IMR-90 (cell line): ENCODE measurements around the gene TRIAP1. TPM values are rescaled to one million over a fixed set of nuclear protein-coding genes. Genes with fewer than 3 reads are reported as not detected.

Source experiments
- ATAC-seq: fragments of 200-7000 bp; cut with Tn5 transposase; 2 replicates; pipeline ENCODE4 v1.9.1; 2020; ENCODE audit warnings: low read depth, mild to moderate bottlenecking, moderate library complexity
- BruUV-seq: library from RNA; stranded (reverse); fragments of 400-500 nt; replicated peaks from 2 replicates; lab custom pipeline; 2021; lab: Mats Ljungman, UMichigan
- CTCF ChIA-PET: fragments of 300-600 bp; formaldehyde crosslinking; extraction: SDS; loops from one replicate; lab custom pipeline; 2021; ENCODE audit warnings: antibody characterized with exemption; lab: Yijun Ruan, JAX
- POLR2A ChIA-PET: fragments of 300-600 bp; sonication (Branson Sonifier 250); formaldehyde crosslinking; loops from one replicate; lab custom pipeline; 2022; ENCODE audit warnings: antibody characterized with exemption; ENCODE audit not compliant: unreplicated experiment; lab: Charles Lee
- DNase-seq: peaks from one replicate; pipeline ENCODE4 v3.0.0; 2013
- H2AFZ ChIP-seq: replicated peaks from 2 replicates; pipeline ENCODE3; 2013; ENCODE audit warnings: low read length, mild to moderate bottlenecking; ENCODE audit not compliant: poor library complexity
- H2AK5ac ChIP-seq: 2 replicates; pipeline ENCODE4 v1.6.1; 2013; ENCODE audit warnings: low read depth, low read length, inconsistent platforms
- H2AK9ac ChIP-seq: replicated peaks from 2 replicates; pipeline ENCODE3; 2013; ENCODE audit warnings: mild to moderate bottlenecking, low read depth, low read length, moderate library complexity; ENCODE audit not compliant: poor library complexity
- H2BK120ac ChIP-seq: 2 replicates; pipeline ENCODE4 v1.6.1; 2013; ENCODE audit warnings: low read depth, low read length, inconsistent platforms
- H2BK15ac ChIP-seq: 3 replicates; pipeline ENCODE4 v1.6.1; 2013; ENCODE audit warnings: low read depth, low read length, inconsistent platforms
- H2BK20ac ChIP-seq: 2 replicates; pipeline ENCODE4 v1.6.1; 2013; ENCODE audit warnings: low read depth, mild to moderate bottlenecking, inconsistent platforms, low read length, moderate library complexity
- H2BK5ac ChIP-seq: 2 replicates; pipeline ENCODE4 v1.6.1; 2013; ENCODE audit warnings: mild to moderate bottlenecking, low read depth, low read length, inconsistent platforms; ENCODE audit not compliant: poor library complexity, severe bottlenecking
- H3K14ac ChIP-seq: replicated peaks from 2 replicates; pipeline ENCODE4 v1.6.1; 2013; ENCODE audit warnings: low read depth, low read length, inconsistent platforms
- H3K18ac ChIP-seq: 2 replicates; pipeline ENCODE4 v1.6.1; 2013; ENCODE audit warnings: low read depth, low read length, control low read depth
- H3K23ac ChIP-seq: 2 replicates; pipeline ENCODE4 v1.6.1; 2013; ENCODE audit warnings: low read depth, low read length, inconsistent platforms
- H3K27ac ChIP-seq: 2 replicates; pipeline ENCODE4 v1.5.1; 2013; ENCODE audit warnings: mild to moderate bottlenecking, control low read depth, low read length; ENCODE audit not compliant: insufficient read depth
- H3K27me3 ChIP-seq: 2 replicates; pipeline ENCODE4 v1.6.1; 2013; ENCODE audit warnings: low read length; ENCODE audit not compliant: control insufficient read depth, insufficient read depth
- H3K36me3 ChIP-seq: 2 replicates; pipeline ENCODE4 v1.6.1; 2013; ENCODE audit warnings: low read length, mixed read lengths; ENCODE audit not compliant: control insufficient read depth, insufficient read depth
- H3K4ac ChIP-seq: 2 replicates; pipeline ENCODE4 v1.6.1; 2013; ENCODE audit warnings: low read depth, low read length, inconsistent platforms
- H3K4me1 ChIP-seq: 2 replicates; pipeline ENCODE4 v1.6.1; 2013; ENCODE audit warnings: low read length, mixed read lengths; ENCODE audit not compliant: control insufficient read depth, insufficient read depth
- H3K4me2 ChIP-seq: 2 replicates; pipeline ENCODE4 v1.6.1; 2013; ENCODE audit warnings: low read depth, mild to moderate bottlenecking, control low read depth, low read length, moderate library complexity
- H3K4me3 ChIP-seq: 2 replicates; pipeline ENCODE4 v1.5.1; 2013; ENCODE audit warnings: low read depth, mild to moderate bottlenecking, control low read depth, low read length, moderate library complexity; ENCODE audit not compliant: insufficient read depth
- H3K56ac ChIP-seq: 2 replicates; pipeline ENCODE4 v1.6.1; 2013; ENCODE audit warnings: low read length, inconsistent platforms; ENCODE audit not compliant: insufficient read depth; ENCODE audit errors: extremely low read depth
- H3K79me1 ChIP-seq, 2 experiments: 2 replicates each; pipeline ENCODE4 v1.6.1; 2013; ENCODE audit warnings: low read length in 2 of 2, inconsistent platforms in 1 of 2, low read depth in 1 of 2
- H3K9ac ChIP-seq: 2 replicates; pipeline ENCODE4 v1.6.1; 2013; ENCODE audit warnings: low read depth, low read length, control low read depth
- H3K9me1 ChIP-seq: 2 replicates; pipeline ENCODE4 v1.6.1; 2013; ENCODE audit warnings: low read length, inconsistent platforms; ENCODE audit not compliant: insufficient read depth
- H3K9me3 ChIP-seq: 2 replicates; pipeline ENCODE4 v1.6.1; 2013; ENCODE audit warnings: low read length; ENCODE audit not compliant: control insufficient read depth, insufficient read depth
- H4K20me1 ChIP-seq: 2 replicates; pipeline ENCODE4 v1.6.1; 2013; ENCODE audit warnings: low read length, inconsistent platforms; ENCODE audit not compliant: insufficient read depth
- H4K5ac ChIP-seq: 2 replicates; pipeline ENCODE4 v1.6.1; 2013; ENCODE audit warnings: mild to moderate bottlenecking, low read depth, low read length, control low read depth
- H4K8ac ChIP-seq, 2 experiments: 2 replicates each; pipeline ENCODE4 v1.6.1; 2013; ENCODE audit warnings: low read depth in 2 of 2, low read length in 2 of 2, control low read depth in 1 of 2, inconsistent platforms in 1 of 2
- H4K91ac ChIP-seq: 2 replicates; pipeline ENCODE4 v1.6.1; 2013; ENCODE audit warnings: low read depth, low read length, inconsistent platforms; ENCODE audit not compliant: insufficient read depth
- BHLHE40 ChIP-seq: fragments of 150-350 bp; IDR thresholded peaks from 2 replicates; pipeline ENCODE4 v1.6.1; 2016; ENCODE audit warnings: mild to moderate bottlenecking, low read depth, low read length
- CEBPB ChIP-seq: IDR thresholded peaks from 2 replicates; pipeline ENCODE4 v1.6.1; 2012; ENCODE audit warnings: low read depth, low read length, improper control_type of control experiment
- FOS ChIP-seq: fragments of 150-350 bp; IDR thresholded peaks from 2 replicates; pipeline ENCODE4 v1.6.1; 2016; ENCODE audit warnings: low read depth, low read length
- MXI1 ChIP-seq: IDR thresholded peaks from 2 replicates; pipeline ENCODE4 v1.6.1; 2012; ENCODE audit warnings: low read depth, mild to moderate bottlenecking, low read length, moderate library complexity, borderline replicate concordance
- NFE2L2 ChIP-seq: fragments of 150-350 bp; IDR thresholded peaks from 2 replicates; pipeline ENCODE4 v1.6.1; 2016; ENCODE audit warnings: low read depth, mild to moderate bottlenecking, low read length
- POLR2A ChIP-seq: IDR thresholded peaks from 2 replicates; pipeline ENCODE4 v1.6.1; 2012; ENCODE audit warnings: mild to moderate bottlenecking, low read depth, low read length
- RFX5 ChIP-seq: IDR thresholded peaks from 2 replicates; pipeline ENCODE4 v1.8.0; 2012; ENCODE audit warnings: low read depth, mild to moderate bottlenecking, low read length, moderate library complexity
- SMC3 ChIP-seq: fragments of 150-350 bp; IDR thresholded peaks from 2 replicates; pipeline ENCODE4 v1.6.1; 2016; ENCODE audit warnings: low read depth, mild to moderate bottlenecking, antibody characterized with exemption, low read length, moderate library complexity
- WGBS, 2 experiments: methylation state at CpG; one replicate each; pipeline versions ENCODE4 v1.1.5 to v1.1.7; 2013; ENCODE audit warnings: missing lambda C conversion rate in 2 of 2; ENCODE audit not compliant: insufficient read length in 1 of 2; ENCODE audit errors: extremely low coverage in 2 of 2; 5-methylcytosine and 5-hydroxymethylcytosine counted together
- dilution Hi-C: fragments of 300-500 bp; cut with HindIII; formaldehyde crosslinking; loops from one replicate; pipeline ENCODE4 v1.14.3; 2018; ENCODE audit warnings: low sequenced_read_pairs; ENCODE audit not compliant: unreplicated experiment
- in situ Hi-C: fragments of 300-500 bp; cut with MboI; formaldehyde crosslinking; loops from 3 replicates; pipeline ENCODE4 v1.14.3; 2019; ENCODE audit warnings: low sequenced_read_pairs, inconsistent platforms, mixed read lengths
- intact Hi-C: fragments of 100-400 bp; cut with micrococcal nuclease; formaldehyde crosslinking; loops from 2 replicates; pipeline ENCODE4 v1.10.0; 2022
- polyA plus RNA-seq, 3 experiments: library from polyadenylated mRNA; depleted of rRNA; stranded (reverse); fragments of >200 nt; gene quantifications; 2 replicates each; pipeline ENCODE4 v1.2.3, GENCODE V29; 2012; ENCODE audit warnings: low replicate concordance in 1 of 3
- total RNA-seq: library from RNA; depleted of rRNA; stranded (reverse); fragments of >200 nt; gene quantifications from 2 replicates; pipeline ENCODE4 v1.2.3, GENCODE V29; 2012

TRIAP1 gene
- total and polyA plus RNA-seq, 2 of the 4 experiments (the other 2 are of a cell fraction), result 19.2 to 32.3 TPM

DNA sequence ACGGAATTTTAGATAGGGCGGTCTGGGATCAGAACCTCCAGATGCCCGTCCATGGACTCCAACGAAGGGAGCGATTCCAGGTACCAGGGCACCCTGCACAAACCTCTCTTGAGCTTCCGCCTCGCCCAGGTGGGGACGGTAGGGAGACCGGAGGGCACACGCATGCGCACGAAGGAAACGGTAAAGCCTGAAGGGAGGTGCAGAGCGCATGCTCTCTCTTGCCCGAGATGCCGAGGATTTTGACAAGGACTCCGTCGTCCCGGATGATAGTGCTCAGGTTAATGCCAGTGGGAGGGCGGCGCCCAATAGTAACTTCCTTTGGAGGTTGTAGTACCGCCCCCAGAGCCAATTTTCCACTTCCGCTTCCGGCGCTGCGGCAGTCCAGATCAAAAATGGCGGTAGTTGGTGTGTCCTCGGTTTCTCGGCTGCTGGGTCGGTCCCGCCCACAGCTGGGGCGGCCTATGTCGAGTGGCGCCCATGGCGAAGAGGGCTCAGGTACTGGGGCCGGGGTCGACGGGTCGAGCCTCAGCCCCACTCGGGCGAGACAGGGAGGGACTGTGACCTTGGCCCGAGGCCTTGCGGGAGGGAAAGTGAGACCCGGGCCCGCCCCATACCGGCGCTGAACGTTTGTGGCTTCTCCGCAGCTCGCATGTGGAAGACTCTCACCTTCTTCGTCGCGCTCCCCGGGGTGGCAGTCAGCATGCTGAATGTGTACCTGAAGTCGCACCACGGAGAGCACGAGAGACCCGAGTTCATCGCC lies 8.3 kb downstream of the TRIAP1 start, which contains the start of gene COX6A1:
COX6A1 (plus strand) TSS at position 379 of the 760 bp plus-strand sequence; CDS start at position 393, 14 bp downstream.
- peak; percentile 97 for DNase-seq
- H3K9me1 ChIP-seq, result no peaks in the 10 kb centered on the region
- peaks cover 4% of the 10 kb centered on the region for H3K27me3 ChIP-seq
- no peak within 1 kb of the TSS for H2BK20ac ChIP-seq
- peak within 1 kb of the TSS; percentile 69 for H3K56ac ChIP-seq
- no peak within 1 kb of the TSS; the same call in 2 of the 3 replicates for H2BK15ac ChIP-seq
- H3K4me1 ChIP-seq, result peaks cover 4% of the 10 kb centered on the region; the same call in 1 of the 2 replicates
- peak within 1 kb of the TSS; percentile 40 for H2BK5ac ChIP-seq
- TF ChIP-seq MXI1 (0 out of 2 replicates have a peak, but pooled peaks have one; percentile 9), BHLHE40 (no peak), SMC3 (no peak), RFX5 (no peak), CEBPB (no peak), NFE2L2 (no peak), POLR2A (peak; percentile 57; the same call in 1 of the 2 replicates), FOS (no peak)
- H4K8ac ChIP-seq, result peak within 1 kb of the TSS; percentile 90 to 98
- ATAC-seq, result peak; percentile 99
- CTCF ChIA-PET, result interaction anchor here (1.0 kb wide), 1 partner anchor 211 kb away, joined by 3 read pairs; no protein-coding TSS in a partner anchor
- H3K36me3 ChIP-seq, result peaks cover 3% of the 10 kb centered on the region
- H3K23ac ChIP-seq, result peak within 1 kb of the TSS; percentile 33
- H3K79me1 ChIP-seq, result peaks cover 10 to 33% of the 10 kb centered on the region in 2 experiments
- H3K9ac ChIP-seq, result peak within 1 kb of the TSS; percentile 83
- 0 out of 2 replicates have a peak within 1 kb of the TSS, but pooled peaks have one; percentile 21 for H2BK120ac ChIP-seq
- intact Hi-C loops, result no loop called here
- peak within 1 kb of the TSS; percentile 97 for H4K5ac ChIP-seq
- peak within 1 kb of the TSS; percentile 79 for H3K4me3 ChIP-seq
- H3K4me2 ChIP-seq, result peak within 1 kb of the TSS; percentile 97
- H3K9me3 ChIP-seq, result no peaks in the 10 kb centered on the region
- H2AFZ ChIP-seq, result peak within 1 kb of the TSS; percentile 98
- H2AK5ac ChIP-seq, result peak within 1 kb of the TSS; percentile 75; the same call in 1 of the 2 replicates
- in situ Hi-C loops, result loop anchor here (25.0 kb wide), 1 partner anchor 101 kb away; the partner anchor contains the start of gene PLA2G1B
- H4K20me1 ChIP-seq, result 0 out of 2 replicates have a peak, but pooled peaks cover 7% of the 10 kb centered on the region
- H3K27ac ChIP-seq, result peak within 1 kb of the TSS; percentile 59
- H3K4ac ChIP-seq, result peak within 1 kb of the TSS; percentile 75
- peak within 1 kb of the TSS; percentile 26; the same call in 1 of the 2 replicates for H3K18ac ChIP-seq
- dilution Hi-C loops, result no loop called here
- BruUV-seq, result TSS peak; percentile 75
- peak within 1 kb of the TSS; percentile 46 for H4K91ac ChIP-seq
- WGBS, 2 experiments, result 2% methylated on average over 39 of the region's 59 CpGs; no CpG with 5 or more reads in 1 of the 2 experiments
- H3K14ac ChIP-seq, result peak within 1 kb of the TSS; percentile 56
- POLR2A ChIA-PET, result no interaction called here
- peak within 1 kb of the TSS; percentile 77 for H2AK9ac ChIP-seq
